Endothelial cell of umbilical vein (primary cell): ENCODE measurements around the gene AKAP14. TPM values are rescaled to one million over a fixed set of nuclear protein-coding genes. Genes with fewer than 3 reads are reported as not detected.
"Not testable (repeated sequence)": the region's sequence is repeated elsewhere in the genome, so short reads cannot be mapped to it uniquely, and the experiment has no call there.

Experiments used
- BruUV-seq: library from RNA; stranded (reverse); fragments of 400-500 nt; replicated peaks from 2 replicates; lab custom pipeline; 2021; lab: Mats Ljungman, UMichigan
- CTCF ChIA-PET: fragments of 300-600, 350-600 bp; sonication (Branson Sonifier 250); formaldehyde crosslinking; loops from one replicate; lab custom pipeline; 2021; ENCODE audit warnings: antibody characterized with exemption, inconsistent platforms; lab: Charles Lee
- POLR2A ChIA-PET: fragments of 300-600, 350-600 bp; sonication (Branson Sonifier 250); formaldehyde crosslinking; loops from one replicate; lab custom pipeline; 2021; ENCODE audit warnings: antibody characterized with exemption, inconsistent platforms; lab: Charles Lee
- DNase-seq: peaks from one replicate; pipeline ENCODE4 v3.0.0-alpha.2; 2011; ENCODE audit warnings: low read depth, low spot score
- FAIRE-seq: peaks from 2 replicates; lab custom pipeline; 2011; peaks lifted over from hg19 to GRCh38; lab: Jason Lieb, UNC
- H2AFZ ChIP-seq: 2 replicates; pipeline ENCODE4 v1.6.0; 2012; ENCODE audit warnings: low read depth, low read length, control low read depth, inconsistent platforms
- H3K27ac ChIP-seq: 2 replicates; pipeline ENCODE4 v1.5.1; 2011; ENCODE audit warnings: low read depth, mild to moderate bottlenecking, control low read depth, low read length, moderate library complexity; ENCODE audit not compliant: insufficient read depth
- H3K27me3 ChIP-seq, 2 experiments: 2 replicates each; pipeline versions ENCODE4 v1.6.0 to v1.6.1; 2011; ENCODE audit warnings: low read length in 2 of 2, mixed read lengths in 1 of 2; ENCODE audit not compliant: control insufficient read depth in 2 of 2, insufficient read depth in 2 of 2
- H3K36me3 ChIP-seq, 2 experiments: 2 replicates in 1 of 2; 3 replicates in 1 of 2; pipeline ENCODE4 v1.5.1; 2011; ENCODE audit warnings: low read length in 2 of 2, mild to moderate bottlenecking in 1 of 2, moderate library complexity in 1 of 2; ENCODE audit not compliant: control insufficient read depth in 2 of 2, insufficient read depth in 2 of 2; ENCODE audit errors: extremely low read depth in 1 of 2
- H3K4me1 ChIP-seq: 3 replicates; pipeline ENCODE4 v1.5.1; 2011; ENCODE audit warnings: mild to moderate bottlenecking, low read length; ENCODE audit not compliant: control insufficient read depth, insufficient read depth; ENCODE audit errors: extremely low read depth
- H3K4me2 ChIP-seq: 2 replicates; pipeline ENCODE4 v1.6.1; 2011; ENCODE audit warnings: low read length, control low read depth, mixed read lengths; ENCODE audit not compliant: insufficient read depth
- H3K4me3 ChIP-seq, 3 experiments: fragments of 200-600 bp in 1 of 3; sonication (generic), shearing (Covaris generic) in 1 of 3; replicated peaks in 1 of 3; 2 replicates each; pipeline ENCODE4 v1.5.1; 2011 to 2016; ENCODE audit warnings: control low read depth in 3 of 3, low read length in 3 of 3, mild to moderate bottlenecking in 2 of 3, inconsistent platforms in 1 of 3, low read depth in 1 of 3, moderate library complexity in 1 of 3; ENCODE audit not compliant: insufficient read depth in 1 of 3
- H3K79me2 ChIP-seq: 2 replicates; pipeline ENCODE4 v1.6.0; 2012; ENCODE audit warnings: low read length, inconsistent platforms; ENCODE audit not compliant: control insufficient read depth, insufficient read depth
- H3K9ac ChIP-seq: replicated peaks from 2 replicates; pipeline ENCODE3; 2011; ENCODE audit warnings: low read length, control low read depth; ENCODE audit not compliant: insufficient read depth; ENCODE audit errors: extremely low read depth
- H3K9me1 ChIP-seq: replicated peaks from 3 replicates; pipeline ENCODE4 v1.6.0; 2011; ENCODE audit warnings: mild to moderate bottlenecking, low read length; ENCODE audit not compliant: control insufficient read depth, insufficient read depth; ENCODE audit errors: extremely low read depth
- H3K9me3 ChIP-seq: replicated peaks from 2 replicates; pipeline ENCODE4 v1.5.1; 2012; ENCODE audit warnings: low read length, inconsistent platforms; ENCODE audit not compliant: control insufficient read depth, insufficient read depth
- H4K20me1 ChIP-seq: replicated peaks from 2 replicates; pipeline ENCODE3; 2011; ENCODE audit warnings: mild to moderate bottlenecking, low read length; ENCODE audit not compliant: control insufficient read depth, insufficient read depth; ENCODE audit errors: extremely low read depth
- EZH2 ChIP-seq: IDR thresholded peaks from 2 replicates; pipeline ENCODE4 v1.6.1; 2012; ENCODE audit warnings: borderline replicate concordance, low read depth, mild to moderate bottlenecking, moderate library complexity, low read length, inconsistent platforms; ENCODE audit not compliant: severe bottlenecking
- FOS ChIP-seq: IDR thresholded peaks from 2 replicates; pipeline ENCODE4 v1.6.1; 2011; ENCODE audit warnings: mild to moderate bottlenecking, low read length, moderate library complexity, borderline replicate concordance; ENCODE audit not compliant: insufficient read depth
- JUN ChIP-seq: IDR thresholded peaks from 2 replicates; pipeline ENCODE4 v1.6.1; 2011; ENCODE audit warnings: borderline replicate concordance, low read depth; ENCODE audit not compliant: insufficient read length, insufficient read depth
- MYC ChIP-seq: IDR thresholded peaks from one replicate; pipeline ENCODE4 v1.6.1; 2011; ENCODE audit warnings: mild to moderate bottlenecking, low read depth, low read length
- POLR2A ChIP-seq: IDR thresholded peaks from 2 replicates; pipeline ENCODE4 v1.6.1; 2012; ENCODE audit warnings: low read depth, mild to moderate bottlenecking, control low read depth, low read length
- dilution Hi-C: fragments of 300-500 bp; cut with MboI; formaldehyde crosslinking; loops from one replicate; pipeline ENCODE4 v1.15.0; 2019; ENCODE audit warnings: low sequenced_read_pairs; ENCODE audit not compliant: extremely low pct_ligation_motif_present
- intact Hi-C: fragments of 100-400 bp; cut with micrococcal nuclease; formaldehyde crosslinking; loops from one replicate; pipeline ENCODE4 v1.10.0; 2022
- polyA plus RNA-seq, 4 experiments: library from polyadenylated mRNA; depleted of rRNA in 3 of 4; stranded (reverse) in 3 of 4; unstranded in 1 of 4; fragments of >200 nt; gene quantifications; 2 replicates each; pipeline versions ENCODE4 v1.2.1 to v1.2.3, GENCODE V29; 2011 to 2012; ENCODE audit warnings: missing spikeins in 1 of 4
- total RNA-seq: library from RNA; stranded (reverse); gene quantifications from 2 replicates; pipeline ENCODE4 v1.2.3, GENCODE V29; 2021
- TF ChIP-seq, protein P1 (sequence below), 2 donors: IDR thresholded peaks; 1 replicate in 1 of 2; 2 replicates in 1 of 2; pipeline ENCODE4 v1.5.1; 2011; ENCODE audit warnings: low read length in 2 of 2, mild to moderate bottlenecking in 2 of 2, moderate library complexity in 2 of 2, control low read depth in 1 of 2, inconsistent platforms in 1 of 2, low read depth in 1 of 2; ENCODE audit not compliant: insufficient read depth in 1 of 2; ENCODE audit errors: extremely low read depth in 1 of 2

AKAP14 gene
- total and polyA plus RNA-seq, 2 donors (not counting 3 experiments of a cell fraction or from before 2014, with no cell fraction given) = not detected

DNA sequence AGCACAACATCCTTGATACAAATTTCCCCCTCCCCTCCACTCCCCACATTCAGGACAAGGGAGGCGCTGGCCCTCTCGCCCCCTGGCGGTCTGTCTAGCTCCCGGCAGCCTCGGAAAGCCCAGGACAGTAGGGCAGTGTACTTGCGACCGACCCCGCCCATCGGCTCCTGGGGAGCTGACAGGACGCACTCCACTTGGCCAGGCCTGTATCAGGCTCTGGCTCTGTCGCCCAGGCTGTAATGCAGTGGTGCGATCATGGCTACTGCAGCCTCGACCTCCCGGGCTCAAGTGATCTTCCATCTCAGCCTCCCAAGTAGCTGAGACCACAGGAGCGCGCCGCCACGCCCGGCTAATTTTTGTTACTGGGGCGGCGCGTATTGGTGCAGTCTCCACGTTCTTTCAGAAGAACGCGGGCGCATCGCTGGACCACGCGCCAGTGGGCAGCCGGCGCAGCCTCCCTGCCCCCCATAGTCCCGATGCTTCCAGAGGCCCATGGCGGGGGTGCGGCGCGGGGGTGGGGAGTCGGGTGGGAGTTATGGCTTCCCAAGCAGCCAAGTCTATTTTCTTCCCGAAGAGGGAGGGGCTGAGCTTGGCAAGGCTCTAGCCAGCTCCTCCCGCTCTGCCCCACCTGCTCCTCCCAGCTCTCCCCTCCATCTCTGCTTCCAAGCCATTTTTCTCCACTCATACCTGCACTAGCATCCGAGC lies 7.8 kb upstream of the AKAP14 start:
- Histone ChIP-seq H3K4me3 (peak overlapping the region; percentile 22 to 45 (median 35)), H3K36me3 (no peaks in the 10 kb centered on the region), H3K9ac (no peak overlapping the region), H4K20me1 (no peaks in the 10 kb centered on the region), H3K4me1 (no peaks in the 10 kb centered on the region), H3K27ac (no peak overlapping the region), H3K9me3 (no peaks in the 10 kb centered on the region), H3K79me2 (no peaks in the 10 kb centered on the region), H3K9me1 (no peaks in the 10 kb centered on the region), H3K4me2 (peak overlapping the region; percentile 35), H3K27me3 (no peaks in the 10 kb centered on the region), H2AFZ (peak overlapping the region; percentile 92)
- dilution Hi-C loops = no loop called here
- DNase-seq (peak; percentile 57), FAIRE-seq (peak; percentile 93)
- no TSS peak for BruUV-seq
- TF ChIP-seq POLR2A = no peak
- no peak for TF ChIP-seq FOS
- TF ChIP-seq EZH2 = no peak
- no peak for TF ChIP-seq JUN
- TF ChIP-seq, protein P1, sequence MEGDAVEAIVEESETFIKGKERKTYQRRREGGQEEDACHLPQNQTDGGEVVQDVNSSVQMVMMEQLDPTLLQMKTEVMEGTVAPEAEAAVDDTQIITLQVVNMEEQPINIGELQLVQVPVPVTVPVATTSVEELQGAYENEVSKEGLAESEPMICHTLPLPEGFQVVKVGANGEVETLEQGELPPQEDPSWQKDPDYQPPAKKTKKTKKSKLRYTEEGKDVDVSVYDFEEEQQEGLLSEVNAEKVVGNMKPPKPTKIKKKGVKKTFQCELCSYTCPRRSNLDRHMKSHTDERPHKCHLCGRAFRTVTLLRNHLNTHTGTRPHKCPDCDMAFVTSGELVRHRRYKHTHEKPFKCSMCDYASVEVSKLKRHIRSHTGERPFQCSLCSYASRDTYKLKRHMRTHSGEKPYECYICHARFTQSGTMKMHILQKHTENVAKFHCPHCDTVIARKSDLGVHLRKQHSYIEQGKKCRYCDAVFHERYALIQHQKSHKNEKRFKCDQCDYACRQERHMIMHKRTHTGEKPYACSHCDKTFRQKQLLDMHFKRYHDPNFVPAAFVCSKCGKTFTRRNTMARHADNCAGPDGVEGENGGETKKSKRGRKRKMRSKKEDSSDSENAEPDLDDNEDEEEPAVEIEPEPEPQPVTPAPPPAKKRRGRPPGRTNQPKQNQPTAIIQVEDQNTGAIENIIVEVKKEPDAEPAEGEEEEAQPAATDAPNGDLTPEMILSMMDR (IDR thresholded peaks at IDR 0.05; ENCODE audit: extremely low read depth in 1 of 2, insufficient read depth in 1 of 2, low read depth in 1 of 2, low read length in 2 of 2) = peak; percentile 55 to 76
- TF ChIP-seq MYC = no peak
- intact Hi-C loops = loop anchor here (1.0 kb wide), 1 partner anchor 372 kb away; no protein-coding TSS in a partner anchor
- ChIA-PET CTCF (interaction anchor here (0.7 to 1.4 kb wide), 14 partner anchors 8 to 424 kb away, joined by 3 to 9 read pairs (median 3); partner anchors contain the start of genes AKAP14, RPL39, SOWAHD and UPF3B), POLR2A (interaction anchor here (1.6 kb wide), 1 partner anchor 96 kb away, joined by 5 read pairs; the partner anchor contains the start of gene RPL39)

DNA sequence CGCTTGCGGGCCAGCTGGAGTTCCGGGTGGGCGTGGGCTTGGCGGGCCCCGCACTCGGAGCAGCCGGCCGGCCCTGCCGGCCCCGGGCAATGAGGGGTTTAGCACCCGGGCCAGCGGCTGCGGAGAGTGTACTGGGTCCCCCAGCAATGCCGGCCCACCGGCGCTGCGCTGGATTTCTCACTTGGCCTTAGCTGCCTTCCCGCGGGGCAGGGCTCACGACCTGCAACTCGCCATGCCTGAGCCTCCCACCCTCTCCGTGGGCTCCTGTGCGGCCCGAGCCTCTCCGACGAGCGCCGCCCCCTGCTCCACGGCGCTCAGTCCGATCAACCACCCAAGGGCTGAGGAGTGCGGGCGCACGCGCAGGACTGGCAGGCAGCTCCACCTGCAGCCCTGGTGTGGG lies 5.1 kb upstream of the AKAP14 start:
- H3K4me2 ChIP-seq, H3K27me3 ChIP-seq, H3K79me2 ChIP-seq, H4K20me1 ChIP-seq, H3K36me3 ChIP-seq, dilution Hi-C loops, BruUV-seq, intact Hi-C loops, H3K27ac ChIP-seq, H3K4me3 ChIP-seq, DNase-seq, POLR2A ChIA-PET, H3K9me3 ChIP-seq, H3K9me1 ChIP-seq, H2AFZ ChIP-seq, H3K9ac ChIP-seq, H3K4me1 ChIP-seq, CTCF ChIA-PET, FAIRE-seq: not testable (repeated sequence)

DNA sequence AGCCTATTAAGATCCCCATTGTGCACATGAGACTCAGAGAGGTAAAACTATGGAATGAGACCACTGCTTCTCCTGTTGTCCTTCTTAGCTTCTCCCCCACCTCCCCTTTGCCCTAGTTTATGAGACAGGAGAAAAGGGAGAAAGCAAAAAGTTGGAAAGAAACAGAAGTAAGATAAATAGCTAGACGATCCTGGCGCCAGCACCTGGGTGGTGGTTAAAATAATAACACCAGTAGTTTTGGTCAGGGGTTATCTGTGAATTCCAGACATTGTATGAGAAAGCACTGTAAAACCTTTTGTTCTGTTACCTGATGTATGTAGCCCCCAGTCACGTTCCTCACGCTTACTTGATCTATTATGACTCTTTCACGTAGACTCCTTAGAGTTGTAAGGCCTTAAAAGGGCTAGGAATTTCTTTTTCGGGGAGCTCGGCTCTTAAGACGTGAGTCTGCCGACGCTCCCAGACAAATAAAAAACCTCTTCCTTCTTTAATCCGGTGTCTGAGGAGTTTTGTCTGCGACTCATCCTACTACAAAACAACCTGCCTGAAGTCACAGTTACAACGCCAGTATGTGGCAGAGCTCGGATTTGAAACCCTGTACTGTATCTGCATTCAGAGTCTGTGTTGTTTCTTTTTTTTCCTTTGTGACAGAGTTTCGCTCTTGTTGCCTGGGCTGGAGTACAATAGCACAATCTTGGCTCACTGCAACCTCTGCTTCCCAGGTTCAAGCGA lies 3.6 kb upstream of the AKAP14 start:
- H3K9me3 ChIP-seq, H3K9me1 ChIP-seq, H3K27me3 ChIP-seq, H3K27ac ChIP-seq, H4K20me1 ChIP-seq, H3K4me2 ChIP-seq, dilution Hi-C loops, BruUV-seq, intact Hi-C loops, CTCF ChIA-PET, POLR2A ChIA-PET, H2AFZ ChIP-seq, H3K9ac ChIP-seq, H3K36me3 ChIP-seq, H3K4me1 ChIP-seq, H3K4me3 ChIP-seq, DNase-seq, H3K79me2 ChIP-seq: not testable (repeated sequence)
- peak; percentile 73 for FAIRE-seq
